ENCODE data around the gene PLXNA4.

- TF ChIP-seq CTCF (IDR thresholded peaks at IDR 0.05; ENCODE audit: insufficient read depth, low read length, poor library complexity, severe bottlenecking), result no peak
- TF ChIP-seq EZH2phosphoT487 (conservative IDR thresholded peaks at IDR 0.05; ENCODE audit: low read length), result no peak
Measured at GRCh38 chr7:132613737-132614136, 37.5 kb upstream of the PLXNA4 start.
